T1000 (cell line): Measurements from ENCODE around the gene PCARE.

ENCODE experiments used
- DNase-seq: peaks from one replicate; lab custom pipeline; 2025; ENCODE audit warnings: mixed read lengths; lab: John Stamatoyannopoulos, UW

PCARE gene

GRCh38 chr2:29063056-29063455, 11.3 kb downstream of the PCARE start:
- no peak for DNase-seq

GRCh38 chr2:29062371-29062770, 12.0 kb downstream of the PCARE start:
- DNase-seq = no peak

- no peak for DNase-seq
Observed at GRCh38 chr2:29061616-29062015, 12.7 kb downstream of the PCARE start.

GRCh38 chr2:29061176-29061575, 13.1 kb downstream of the PCARE start:
- no peak for DNase-seq

GRCh38 chr2:29060441-29060840, 13.9 kb downstream of the PCARE start:
- no peak for DNase-seq

- DNase-seq = no peak
Observed at GRCh38 chr2:29059624-29060023, 14.7 kb downstream of the PCARE start.

GRCh38 chr2:29057006-29057405, 17.3 kb downstream of the PCARE start:
- no peak for DNase-seq

- no peak for DNase-seq
Observed at GRCh38 chr2:29056452-29056851, 17.9 kb downstream of the PCARE start.

- no peak for DNase-seq
Observed at GRCh38 chr2:29055601-29056000, 18.7 kb downstream of the PCARE start.

GRCh38 chr2:29054430-29054829, 19.9 kb downstream of the PCARE start:
- DNase-seq = no peak

- DNase-seq = no peak
Observed at GRCh38 chr2:29053670-29054400, 20.5 kb downstream of the PCARE start.

- no peak for DNase-seq
Observed at GRCh38 chr2:29053223-29053622, 21.1 kb downstream of the PCARE start.

GRCh38 chr2:29052807-29053206, 21.5 kb downstream of the PCARE start:
- DNase-seq = no peak

- DNase-seq = no peak
Observed at GRCh38 chr2:29051730-29052129, 22.6 kb downstream of the PCARE start.

- DNase-seq = no peak
Observed at GRCh38 chr2:29050591-29050990, 23.7 kb downstream of the PCARE start.

- no peak for DNase-seq
Observed at GRCh38 chr2:29047083-29047845, 27.1 kb downstream of the PCARE start.

- DNase-seq = no peak
Observed at GRCh38 chr2:29046321-29046720, 28.0 kb downstream of the PCARE start.

- DNase-seq = no peak
Observed at GRCh38 chr2:29044459-29044858, 29.9 kb downstream of the PCARE start.

- DNase-seq = no peak
Observed at GRCh38 chr2:29042561-29043075, 31.7 kb downstream of the PCARE start.

GRCh38 chr2:29041161-29041660, 33.1 kb downstream of the PCARE start:
- no peak for DNase-seq

GRCh38 chr2:29040552-29040951, 33.8 kb downstream of the PCARE start:
- DNase-seq = no peak

- no peak for DNase-seq
Observed at GRCh38 chr2:29039718-29040480, 34.4 kb downstream of the PCARE start.
